Neural progenitor cell (in vitro differentiated cells): ENCODE results near the gene SMCO1. TPM values are rescaled to one million over a fixed set of nuclear protein-coding genes. Genes with fewer than 3 reads are reported as not detected.

Experiments
- DNase-seq: peaks from one replicate; pipeline ENCODE4 v3.0.0-alpha.2; 2016; ENCODE audit warnings: low spot score
- H2AFZ ChIP-seq: fragments of 200-600 bp; sonication (generic); replicated peaks from 2 replicates; pipeline ENCODE4 v1.6.1; 2016; ENCODE audit warnings: antibody characterized with exemption
- H3F3A ChIP-seq: fragments of 200-600 bp; sonication (generic); 2 replicates; pipeline ENCODE4 v1.6.1; 2016; ENCODE audit warnings: antibody characterized with exemption, low read depth
- H3K27ac ChIP-seq: fragments of 200-600 bp; sonication (generic); 2 replicates; pipeline ENCODE4 v1.5.1; 2016; ENCODE audit warnings: mild to moderate bottlenecking
- H3K27me3 ChIP-seq: fragments of 200-600 bp; sonication (generic); 2 replicates; pipeline ENCODE4 v1.6.1; 2016; ENCODE audit warnings: mild to moderate bottlenecking, moderate library complexity
- H3K36me3 ChIP-seq: fragments of 200-600 bp; sonication (generic); 2 replicates; pipeline ENCODE4 v1.5.1; 2016
- H3K4me1 ChIP-seq: fragments of 200-600 bp; sonication (generic); 2 replicates; pipeline ENCODE4 v1.6.1; 2016; ENCODE audit warnings: mixed run types
- H3K4me2 ChIP-seq: fragments of 200-600 bp; sonication (generic); 2 replicates; pipeline ENCODE4 v1.6.1; 2016
- H3K4me3 ChIP-seq: fragments of 200-600 bp; sonication (generic); 2 replicates; pipeline ENCODE4 v1.5.1; 2016
- H3K79me2 ChIP-seq: fragments of 200-600 bp; sonication (generic); 2 replicates; pipeline ENCODE4 v1.6.1; 2016; ENCODE audit warnings: low read depth
- H3K9ac ChIP-seq: fragments of 200-600 bp; sonication (generic); 2 replicates; pipeline ENCODE4 v1.6.1; 2016
- H3K9me3 ChIP-seq: fragments of 200-600 bp; sonication (generic); 2 replicates; pipeline ENCODE4 v1.5.1; 2016; ENCODE audit warnings: low read depth
- H4K20me1 ChIP-seq: fragments of 200-600 bp; sonication (generic); 2 replicates; pipeline ENCODE4 v1.6.1; 2016; ENCODE audit warnings: low read depth
- H3K27ac Mint-ChIP-seq: 3 replicates; pipeline ENCODE4 v1.8.0; 2021; ENCODE audit warnings: mixed read lengths
- H3K27me3 Mint-ChIP-seq: 2 replicates; pipeline ENCODE4 v1.8.0; 2022; ENCODE audit warnings: low read depth, mild to moderate bottlenecking, inconsistent platforms, moderate library complexity, mixed read lengths; ENCODE audit not compliant: insufficient read depth
- H3K36me3 Mint-ChIP-seq: 3 replicates; pipeline ENCODE4 v1.8.0; 2021; ENCODE audit warnings: mixed read lengths
- H3K4me1 Mint-ChIP-seq: 3 replicates; pipeline ENCODE4 v1.8.0; 2021; ENCODE audit warnings: mixed read lengths
- H3K4me3 Mint-ChIP-seq: 3 replicates; pipeline ENCODE4 v1.8.0; 2021; ENCODE audit warnings: mild to moderate bottlenecking, moderate library complexity, mixed read lengths
- H3K9me3 Mint-ChIP-seq: 3 replicates; pipeline ENCODE4 v1.8.0; 2020; ENCODE audit warnings: mixed read lengths
- CTCF ChIP-seq: fragments of 200-600 bp; sonication (generic); IDR thresholded peaks from 2 replicates; pipeline ENCODE4 v1.5.1; 2017; ENCODE audit warnings: antibody characterized with exemption, mild to moderate bottlenecking
- EZH2 ChIP-seq: fragments of 200-600 bp; sonication (generic); IDR thresholded peaks from 2 replicates; pipeline ENCODE4 v1.6.1; 2017; ENCODE audit warnings: antibody characterized with exemption, mild to moderate bottlenecking, moderate library complexity
- EZH2phosphoT487 ChIP-seq: fragments of 200-600 bp; sonication (generic); IDR thresholded peaks from 2 replicates; pipeline ENCODE4 v1.6.1; 2017; ENCODE audit warnings: antibody characterized with exemption
- total RNA-seq: library from RNA; depleted of rRNA; stranded (reverse); fragments of >200 nt; gene quantifications from 2 replicates; pipeline ENCODE4 v1.2.3, GENCODE V29; 2015; ENCODE audit warnings: low replicate concordance

SMCO1 gene
- total RNA-seq, 1 donor from 2014 or later, result not detected

- peak overlapping the region; percentile 100 for H3K4me3 Mint-ChIP-seq
- Histone ChIP-seq H3K9ac (peak overlapping the region; percentile 33), H3F3A (peaks cover 32% of the 10 kb centered on the region), H3K4me3 (peak overlapping the region; percentile 72), H2AFZ (no peak overlapping the region), H3K4me2 (peak overlapping the region; percentile 79), H3K27ac (no peak overlapping the region), H4K20me1 (peaks cover 31% of the 10 kb centered on the region), H3K9me3 (no peaks in the 10 kb centered on the region), H3K36me3 (no peaks in the 10 kb centered on the region), H3K79me2 (peaks cover 68% of the 10 kb centered on the region), H3K4me1 (peaks cover 13% of the 10 kb centered on the region), H3K27me3 (no peaks in the 10 kb centered on the region)
- peaks cover 4% of the 10 kb centered on the region for H3K9me3 Mint-ChIP-seq
- no peak for TF ChIP-seq CTCF
- no peak for TF ChIP-seq EZH2
- TF ChIP-seq EZH2phosphoT487, result no peak
- peaks cover 9% of the 10 kb centered on the region for H3K27me3 Mint-ChIP-seq
- peaks cover 31% of the 10 kb centered on the region for H3K4me1 Mint-ChIP-seq
- peak; percentile 42 for DNase-seq
- H3K36me3 Mint-ChIP-seq, result peaks cover 32% of the 10 kb centered on the region
- H3K27ac Mint-ChIP-seq, result peak overlapping the region; percentile 11
Observed at GRCh38 chr3:196501316-196502044, 13.7 kb downstream of the SMCO1 start.

- H3K27me3 ChIP-seq, result no peaks in the 10 kb centered on the region
- no peaks in the 10 kb centered on the region for H3K36me3 ChIP-seq
- no peak for TF ChIP-seq CTCF
- no peak for TF ChIP-seq EZH2
- no peak for TF ChIP-seq EZH2phosphoT487
- Mint-ChIP-seq H3K9me3 (peaks cover 4% of the 10 kb centered on the region), H3K27ac (peak overlapping the region; percentile 50), H3K27me3 (peaks cover 7% of the 10 kb centered on the region), H3K4me3 (peak overlapping the region; percentile 100), H3K4me1 (peaks cover 27% of the 10 kb centered on the region), H3K36me3 (peaks cover 43% of the 10 kb centered on the region)
- H2AFZ ChIP-seq, result peak overlapping the region; percentile 7
- H3K79me2 ChIP-seq, result peaks cover 83% of the 10 kb centered on the region
- H3K4me3 ChIP-seq, result peak overlapping the region; percentile 72
- no peak overlapping the region for H3K27ac ChIP-seq
- no peak for DNase-seq
- peaks cover 31% of the 10 kb centered on the region for H4K20me1 ChIP-seq
- peaks cover 27% of the 10 kb centered on the region for H3F3A ChIP-seq
- H3K4me1 ChIP-seq, result peaks cover 6% of the 10 kb centered on the region
- H3K9ac ChIP-seq, result no peak overlapping the region
- no peaks in the 10 kb centered on the region for H3K9me3 ChIP-seq
- peak overlapping the region; percentile 79 for H3K4me2 ChIP-seq
Observed at GRCh38 chr3:196499807-196500524, 15.2 kb downstream of the SMCO1 start.

- no peak for DNase-seq
- Histone ChIP-seq H3K27me3 (no peaks in the 10 kb centered on the region), H2AFZ (no peak overlapping the region), H3K79me2 (peaks cover 92% of the 10 kb centered on the region), H3K27ac (no peak overlapping the region), H3K4me3 (no peak overlapping the region), H3K9me3 (no peaks in the 10 kb centered on the region), H3K36me3 (no peaks in the 10 kb centered on the region), H3K9ac (no peak overlapping the region), H3F3A (peaks cover 19% of the 10 kb centered on the region), H4K20me1 (peaks cover 31% of the 10 kb centered on the region), H3K4me2 (peak overlapping the region; percentile 79), H3K4me1 (peaks cover 6% of the 10 kb centered on the region)
- H3K27ac Mint-ChIP-seq, result no peak overlapping the region
- peaks cover 45% of the 10 kb centered on the region for H3K36me3 Mint-ChIP-seq
- H3K4me1 Mint-ChIP-seq, result peaks cover 24% of the 10 kb centered on the region
- TF ChIP-seq CTCF (no peak), EZH2 (no peak), EZH2phosphoT487 (no peak)
- H3K4me3 Mint-ChIP-seq, result peak overlapping the region; percentile 100
- peaks cover 4% of the 10 kb centered on the region for H3K9me3 Mint-ChIP-seq
- peaks cover 7% of the 10 kb centered on the region for H3K27me3 Mint-ChIP-seq
Observed at GRCh38 chr3:196499061-196499460, 16.1 kb downstream of the SMCO1 start.
